Stimulated activated naive CD8-positive, alpha-beta T cell treated with anti-CD3 and anti-CD28 coated beads, Interleukin-15, Interleukin-2, amounts not matched to agents 100 U/mL and 50 U/mL, for 24 hours (primary cell): ENCODE measurements around the gene RB1.
A peak's percentile ranks its signal among the peaks of the same experiment; 100 is the strongest.
"Not testable (repeated sequence)": the region's sequence is repeated elsewhere in the genome, so short reads cannot be mapped to it uniquely, and the experiment has no call there.

ENCODE experiments used
- ATAC-seq: fragments of 150-1000 bp; cut with Tn5 transposase; one replicate; pipeline ENCODE4 v1.10.0; 2021
- DNase-seq: peaks from one replicate; pipeline ENCODE4 v3.0.0; 2021

The RB1 gene

GRCh38 chr13:48349525-48349924, 46.0 kb downstream of the RB1 start:
- DNase-seq, result no peak
- no peak for ATAC-seq

GRCh38 chr13:48353590-48353989, 50.0 kb downstream of the RB1 start:
- ATAC-seq (no peak), DNase-seq (no peak)

DNA sequence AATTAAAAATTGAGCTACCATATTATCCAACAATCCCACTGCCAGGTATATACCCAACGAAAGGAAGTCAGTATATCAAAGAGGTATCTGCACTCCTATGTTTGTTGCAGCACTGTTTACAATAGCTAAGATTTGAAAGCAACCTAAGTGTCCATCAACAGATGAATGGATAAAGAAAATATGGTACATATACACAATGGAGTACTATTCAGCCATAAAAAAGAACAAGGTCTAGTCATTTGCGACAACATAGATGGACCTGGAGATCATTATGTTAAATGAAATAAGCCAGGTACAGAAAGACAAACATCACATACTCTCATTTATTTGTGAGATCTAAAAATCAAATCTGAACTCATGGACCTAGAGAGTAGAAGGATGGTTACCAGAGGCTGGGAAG, 52.0 kb downstream of the RB1 start:
- DNase-seq, ATAC-seq: not testable (repeated sequence)

- no peak for ATAC-seq
- no peak for DNase-seq
Measured at GRCh38 chr13:48356750-48357149, 53.2 kb downstream of the RB1 start.

GRCh38 chr13:48369988-48370387, 66.4 kb downstream of the RB1 start:
- DNase-seq (no peak), ATAC-seq (no peak)

- no peak for DNase-seq
- ATAC-seq, result no peak
Measured at GRCh38 chr13:48370815-48371214, 67.3 kb downstream of the RB1 start.

GRCh38 chr13:48377857-48378256, 74.3 kb downstream of the RB1 start:
- ATAC-seq (no peak), DNase-seq (no peak)

DNA sequence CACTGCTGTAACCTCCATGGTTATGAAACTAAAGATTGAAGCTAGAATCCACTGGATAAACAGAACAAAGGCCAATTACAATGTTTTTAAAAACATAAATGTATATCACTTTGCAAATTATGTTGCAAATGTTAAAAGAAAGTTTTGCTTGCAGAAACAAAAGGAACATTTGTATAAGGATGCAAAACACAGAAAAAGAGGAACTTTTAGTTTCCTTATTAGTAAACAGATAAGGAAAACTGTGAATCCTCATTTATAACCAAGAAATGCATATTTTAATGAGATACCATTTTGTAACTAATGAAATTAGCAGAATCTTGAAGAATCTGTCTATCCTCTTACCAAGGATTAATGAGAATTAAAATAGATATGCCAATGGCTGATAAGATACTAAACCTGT, 77.0 kb downstream of the RB1 start:
- ATAC-seq, result no peak

DNA sequence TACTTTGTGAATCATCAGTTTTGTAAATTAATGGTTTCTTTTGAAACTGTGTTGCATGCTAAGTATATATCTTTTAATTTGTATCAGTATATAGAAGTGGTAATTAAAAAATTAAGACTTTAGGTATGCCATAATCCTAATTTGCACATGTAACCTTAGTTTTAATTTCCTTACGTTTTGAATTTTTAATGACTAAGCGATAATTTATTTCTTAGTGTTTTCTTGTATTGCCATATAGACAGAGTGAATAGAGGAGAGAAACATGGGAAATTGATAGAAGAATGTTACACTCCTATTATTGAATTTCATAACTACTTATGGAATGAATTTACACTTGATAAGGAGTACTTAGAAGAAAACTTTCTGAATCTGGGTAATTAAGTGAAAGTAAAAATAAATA, 79.8 kb downstream of the RB1 start:
- DNase-seq (no peak), ATAC-seq (no peak)

More for the DNA sequence above, 77.0 kb downstream of the RB1 start:
- no peak for DNase-seq

DNA sequence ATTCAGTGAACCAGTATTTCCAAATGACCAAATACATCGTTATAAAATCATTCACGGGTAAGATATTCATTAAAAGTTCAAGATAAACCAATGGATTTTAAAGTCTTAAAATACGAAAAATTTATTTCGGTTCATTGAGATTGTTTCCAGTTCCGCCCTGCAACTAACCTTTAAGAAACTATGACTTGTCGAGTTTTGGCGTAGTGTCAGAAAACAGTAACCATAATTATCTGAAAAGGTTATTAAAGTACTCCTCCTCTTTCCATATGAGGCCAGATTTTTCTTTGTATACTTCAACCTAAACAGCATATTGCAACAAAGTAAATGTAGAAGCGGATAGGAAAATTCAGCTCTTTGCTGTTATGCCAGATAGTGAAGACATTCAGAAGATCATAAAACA, 83.3 kb downstream of the RB1 start:
- DNase-seq (no peak), ATAC-seq (no peak)

- DNase-seq, result no peak
- ATAC-seq, result no peak
Measured at GRCh38 chr13:48391257-48391656, 87.7 kb downstream of the RB1 start.

- DNase-seq, result no peak
- no peak for ATAC-seq
Measured at GRCh38 chr13:48393030-48393697, 89.6 kb downstream of the RB1 start.

GRCh38 chr13:48393698-48394085, 90.1 kb downstream of the RB1 start:
- ATAC-seq, result no peak
- no peak for DNase-seq

- DNase-seq, result no peak
- ATAC-seq, result no peak
Measured at GRCh38 chr13:48397744-48398143, 94.2 kb downstream of the RB1 start.

DNA sequence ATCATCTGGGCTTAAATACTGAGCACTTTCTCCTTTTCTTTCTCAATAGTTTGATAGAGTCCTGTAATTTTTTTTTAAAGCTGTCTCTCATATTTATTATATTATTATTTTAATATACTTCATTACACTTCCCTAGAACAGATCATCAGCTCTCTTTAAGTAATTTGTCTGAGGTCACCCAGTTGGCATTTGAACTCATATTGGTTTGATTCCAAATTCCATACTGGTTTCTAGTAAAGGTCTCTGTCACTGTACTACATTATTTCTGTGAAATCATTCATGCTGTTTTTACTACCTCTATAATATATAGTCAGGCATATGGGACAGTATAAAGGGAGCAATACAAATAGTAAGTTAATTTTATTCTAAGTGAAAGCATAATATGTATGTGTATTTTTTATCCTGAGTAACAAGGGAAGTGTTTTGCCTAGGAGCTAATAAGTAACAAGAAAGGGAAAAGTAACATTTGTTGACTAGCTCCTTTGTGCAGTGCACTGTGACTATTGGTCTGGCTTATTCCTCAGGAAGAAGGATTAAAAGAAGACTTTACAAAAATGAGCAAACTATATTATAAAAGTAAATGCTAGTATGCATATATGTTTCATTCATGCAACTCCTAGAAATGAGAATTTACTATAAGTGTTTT, 95.0 kb downstream of the RB1 start:
- DNase-seq (no peak), ATAC-seq (no peak)

GRCh38 chr13:48400090-48400694, 96.6 kb downstream of the RB1 start:
- DNase-seq, result no peak
- ATAC-seq, result no peak

- ATAC-seq, result peak; percentile 53
- no peak for DNase-seq
Measured at GRCh38 chr13:48400850-48401291, 97.3 kb downstream of the RB1 start.

- ATAC-seq (no peak), DNase-seq (no peak)
Measured at GRCh38 chr13:48401480-48401879, 97.9 kb downstream of the RB1 start.

- peak; percentile 8 for DNase-seq
- peak; percentile 37 for ATAC-seq
Measured at GRCh38 chr13:48402325-48402932, 98.9 kb downstream of the RB1 start.

GRCh38 chr13:48403151-48403631, 99.6 kb downstream of the RB1 start:
- DNase-seq, result peak; percentile 25
- peak; percentile 96 for ATAC-seq

DNA sequence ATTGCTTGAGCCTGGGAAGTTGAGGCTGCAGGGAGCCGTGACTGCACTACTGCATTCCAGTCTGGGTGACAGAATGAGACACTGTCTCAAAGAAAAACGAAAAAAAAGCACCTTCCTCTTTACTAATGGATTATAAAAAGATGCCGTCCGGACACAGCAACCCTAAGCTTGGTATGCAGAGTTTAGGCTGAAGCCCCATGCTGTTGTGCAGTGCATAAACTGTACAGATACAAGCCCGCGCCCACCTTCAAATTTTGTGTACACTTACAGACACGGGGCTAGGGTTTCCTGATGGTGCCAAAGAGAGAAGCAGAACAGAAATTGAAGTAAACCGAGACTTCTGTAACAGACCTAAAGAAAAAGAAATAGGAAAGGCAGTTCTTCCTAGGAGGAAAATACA, 100.4 kb downstream of the RB1 start:
- ATAC-seq (no peak), DNase-seq (no peak)

GRCh38 chr13:48404952-48405351, 101.4 kb downstream of the RB1 start:
- ATAC-seq (no peak), DNase-seq (no peak)

GRCh38 chr13:48405875-48406274, 102.3 kb downstream of the RB1 start:
- no peak for ATAC-seq
- DNase-seq, result no peak
